Tibial nerve (tissue), 4 donors: ENCODE results near the gene CPHXL. TPM values are rescaled to one million over a fixed set of nuclear protein-coding genes. Genes with fewer than 3 reads are reported as not detected.

Experiments used
- DNase-seq, 2 donors: peaks; one replicate each; pipeline ENCODE4 v3.0.0-alpha.2; 2019; ENCODE audit warnings: low spot score in 2 of 2
- H3K27ac ChIP-seq, 4 donors: fragments of 200-600 bp; sonication (generic) in 3 of 4; one replicate each; pipeline ENCODE4 v1.5.1; 2017 to 2019; ENCODE audit warnings: mild to moderate bottlenecking in 1 of 4
- H3K27me3 ChIP-seq, 2 donors: fragments of 200-600 bp; sonication (generic) in 1 of 2; one replicate each; pipeline versions ENCODE4 v1.5.1 to v1.6.0; 2017 to 2019
- H3K36me3 ChIP-seq, 3 donors: fragments of 200-600 bp; sonication (generic); one replicate each; pipeline ENCODE4 v1.5.1; 2018 to 2019
- H3K4me1 ChIP-seq, 4 donors: fragments of 200-600 bp; sonication (generic) in 3 of 4; one replicate each; pipeline ENCODE4 v1.5.1; 2017 to 2019
- H3K4me3 ChIP-seq, 4 donors: fragments of 200-600 bp; sonication (generic) in 3 of 4; one replicate each; pipeline ENCODE4 v1.5.1; 2017 to 2019; ENCODE audit warnings: mild to moderate bottlenecking in 1 of 4, moderate library complexity in 1 of 4
- H3K9me3 ChIP-seq, 4 donors: fragments of 200-600 bp; sonication (generic) in 3 of 4; one replicate each; pipeline ENCODE4 v1.5.1; 2017 to 2019
- CTCF ChIP-seq, 5 experiments: fragments of 200-600 bp in 3 of 5; fragments of 450-650 bp in 2 of 5; sonication (generic) in 3 of 5; IDR thresholded peaks; one replicate each; pipeline ENCODE4 v1.5.1; 2016 to 2019; ENCODE audit warnings: antibody characterized with exemption in 5 of 5, mild to moderate bottlenecking in 3 of 5, moderate library complexity in 2 of 5
- EP300 ChIP-seq, 2 donors: sonication (generic); formaldehyde crosslinking; IDR thresholded peaks; one replicate each; pipeline ENCODE4 v1.6.1; 2017; ENCODE audit warnings: antibody characterized with exemption in 2 of 2, mild to moderate bottlenecking in 1 of 2
- POLR2A ChIP-seq, 2 donors: fragments of 450-650 bp; IDR thresholded peaks; one replicate each; pipeline ENCODE4 v1.6.1; 2017; ENCODE audit warnings: antibody characterized with exemption in 2 of 2, mild to moderate bottlenecking in 2 of 2, moderate library complexity in 2 of 2
- WGBS, 2 donors: methylation state at CpG; one replicate each; pipeline ENCODE4 v1.1.5; 2018; 5-methylcytosine and 5-hydroxymethylcytosine counted together
- total RNA-seq, 4 donors: library from RNA; depleted of rRNA; stranded (reverse); fragments of >200 nt; gene quantifications; one replicate each; pipeline ENCODE4 v1.1.0, GENCODE V29; 2016

Gene CPHXL
- total RNA-seq, 4 donors from 2014 or later: not detected

DNA sequence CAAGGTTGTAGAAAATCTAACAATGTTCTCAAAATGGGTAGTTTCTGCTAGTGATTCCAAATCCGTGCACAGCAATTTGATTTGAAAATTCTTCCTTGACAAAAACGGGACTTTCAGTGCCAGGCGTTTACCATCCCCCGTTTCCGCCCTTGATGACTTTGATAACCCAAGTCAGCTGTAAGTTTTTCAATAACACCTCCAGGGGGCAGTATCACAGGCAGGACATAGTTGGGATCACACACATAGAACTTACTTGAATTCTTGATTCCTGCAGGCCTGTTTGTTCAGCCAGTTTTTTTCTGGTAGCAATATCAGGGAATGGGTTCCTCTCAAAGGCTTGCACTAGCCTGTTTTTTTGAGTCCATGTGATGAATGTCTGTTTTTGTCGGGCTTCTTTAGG is 30.6 kb downstream of the CPHXL start:
- no peaks in the 10 kb centered on the region for H3K9me3 ChIP-seq
- H3K27me3 ChIP-seq: no peaks in the 10 kb centered on the region
- no peaks in the 10 kb centered on the region for H3K36me3 ChIP-seq
- no peak overlapping the region for H3K4me3 ChIP-seq
- no peak overlapping the region for H3K27ac ChIP-seq
- no peak for DNase-seq
- no peak for TF ChIP-seq POLR2A (IDR thresholded peaks at IDR 0.05)
- no peak for TF ChIP-seq EP300 (IDR thresholded peaks at IDR 0.05)
- TF ChIP-seq CTCF (IDR thresholded peaks at IDR 0.05): no peak
- WGBS, 2 donors: 85 to 88% methylated on average over 6 of the region's 6 CpGs
- no peaks in the 10 kb centered on the region for H3K4me1 ChIP-seq

GRCh38 chr16:75687361-75687760 is 38.9 kb downstream of the CPHXL start:
- Histone ChIP-seq H3K27ac (no peak overlapping the region), H3K27me3 (no peaks in the 10 kb centered on the region), H3K4me1 (no peaks in the 10 kb centered on the region), H3K4me3 (no peak overlapping the region), H3K9me3 (no peaks in the 10 kb centered on the region), H3K36me3 (no peaks in the 10 kb centered on the region)
- no peak for DNase-seq
- TF ChIP-seq POLR2A (IDR thresholded peaks at IDR 0.05): no peak
- TF ChIP-seq CTCF (IDR thresholded peaks at IDR 0.05): no peak
- no peak for TF ChIP-seq EP300 (IDR thresholded peaks at IDR 0.05)

DNA sequence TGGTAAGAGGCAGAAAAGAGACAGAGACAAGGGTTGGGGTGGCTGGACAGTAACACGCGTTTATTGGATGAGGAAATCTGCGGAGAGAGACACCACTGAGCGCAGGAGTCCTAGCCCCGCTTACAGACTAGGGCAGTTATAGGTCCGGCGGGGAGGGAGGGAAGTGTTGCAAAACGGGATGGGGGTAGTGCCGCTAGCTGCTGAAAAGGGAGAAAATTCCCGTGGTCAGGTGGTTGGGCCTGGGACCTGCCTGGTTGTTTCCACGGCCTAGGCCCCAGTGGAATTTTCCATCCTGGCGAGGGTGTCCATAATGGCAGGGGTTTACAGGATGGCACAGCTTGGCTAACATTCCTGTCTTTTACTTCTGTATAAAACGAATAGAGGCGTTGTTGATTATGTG is 44.0 kb downstream of the CPHXL start:
- Histone ChIP-seq H3K27ac (no peak overlapping the region), H3K27me3 (no peaks in the 10 kb centered on the region), H3K36me3 (no peaks in the 10 kb centered on the region), H3K9me3 (no peaks in the 10 kb centered on the region), H3K4me1 (peaks cover 0 to 10% (median 0%) of the 10 kb centered on the region in 4 donors), H3K4me3 (no peak overlapping the region)
- WGBS, 2 donors: 87 to 90% methylated on average over 14 of the region's 14 CpGs
- no peak for DNase-seq
- TF ChIP-seq CTCF (IDR thresholded peaks at IDR 0.05) (no peak), EP300 (IDR thresholded peaks at IDR 0.05) (no peak), POLR2A (IDR thresholded peaks at IDR 0.05) (no peak)

DNA sequence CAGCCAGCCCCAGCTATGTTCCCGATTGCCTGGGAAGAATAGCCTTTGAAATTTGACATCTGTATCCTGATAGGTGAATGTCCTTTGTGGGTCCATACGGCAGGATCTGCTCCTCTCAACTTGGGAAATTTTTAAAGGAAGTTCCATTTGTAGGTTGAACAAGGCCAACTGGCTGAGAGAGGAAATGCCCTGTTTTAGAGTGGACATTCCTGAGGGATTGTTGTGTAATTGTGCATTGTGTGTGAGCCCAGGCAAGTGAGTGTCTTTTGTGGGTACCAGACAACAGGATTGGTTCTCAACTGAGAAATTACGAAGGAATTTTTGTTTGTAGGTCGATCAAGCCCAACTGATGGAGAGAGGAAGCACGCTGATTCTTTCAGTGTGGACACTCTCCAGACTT is 46.9 kb downstream of the CPHXL start:
- WGBS, 2 donors: 74 to 85% methylated on average over 5 of the region's 5 CpGs
- peaks cover 0 to 10% (median 0%) of the 10 kb centered on the region in 4 donors for H3K4me1 ChIP-seq
- no peak for DNase-seq
- no peaks in the 10 kb centered on the region for H3K9me3 ChIP-seq
- no peaks in the 10 kb centered on the region for H3K27me3 ChIP-seq
- no peaks in the 10 kb centered on the region for H3K36me3 ChIP-seq
- no peak overlapping the region for H3K27ac ChIP-seq
- TF ChIP-seq EP300 (IDR thresholded peaks at IDR 0.05): no peak
- no peak for TF ChIP-seq CTCF (IDR thresholded peaks at IDR 0.05)
- no peak for TF ChIP-seq POLR2A (IDR thresholded peaks at IDR 0.05)
- H3K4me3 ChIP-seq: no peak overlapping the region

- Histone ChIP-seq H3K9me3 (no peaks in the 10 kb centered on the region), H3K4me3 (no peak within 1 kb of the TSS), H3K4me1 (peaks cover 0 to 10% (median 0%) of the 10 kb centered on the region in 4 donors), H3K27ac (no peak within 1 kb of the TSS), H3K36me3 (no peaks in the 10 kb centered on the region), H3K27me3 (no peaks in the 10 kb centered on the region)
- 89 to 90% methylated on average over 4 of the region's 4 CpGs for WGBS, 2 donors
- TF ChIP-seq CTCF (IDR thresholded peaks at IDR 0.05): no peak
- no peak for TF ChIP-seq EP300 (IDR thresholded peaks at IDR 0.05)
- no peak for TF ChIP-seq POLR2A (IDR thresholded peaks at IDR 0.05)
- DNase-seq: no peak
These were observed 49.4 kb downstream of the CPHXL start, which contains the start of gene CPHXL2 for GRCh38 chr16:75676909-75677308. CPHXL2 (minus strand) TSS chr16:75677009; CDS start chr16:75676999, 10 bp downstream.
